HepG2 (cell line): ENCODE data around the gene TTLL4. TPM values are rescaled to one million over a fixed set of nuclear protein-coding genes. Genes with fewer than 3 reads are reported as not detected.
"Not testable (repeated sequence)": the region's sequence is repeated elsewhere in the genome, so short reads cannot be mapped to it uniquely, and the experiment has no call there.

ENCODE experiments used
- ATAC-seq: fragments of 200-7000 bp; cut with Tn5 transposase; 3 replicates; pipeline ENCODE4 v1.9.1; 2020; ENCODE audit warnings: mild to moderate bottlenecking, moderate library complexity
- BruUV-seq: library from RNA; stranded (reverse); fragments of 400-500 nt; replicated peaks from 2 replicates; lab custom pipeline; 2021; lab: Mats Ljungman, UMichigan
- CTCF ChIA-PET: fragments of 300-600 bp; formaldehyde crosslinking; extraction: SDS; loops from one replicate; lab custom pipeline; 2021; ENCODE audit warnings: low total read pairs, inconsistent platforms, low intra/inter-chr PET ratio; lab: Yijun Ruan, JAX
- POLR2A ChIA-PET: fragments of 350-600 bp; sonication (Branson Sonifier 250); formaldehyde crosslinking; loops from one replicate; lab custom pipeline; 2020; ENCODE audit warnings: antibody characterized with exemption, inconsistent platforms; lab: Yijun Ruan, JAX
- DNase-seq: peaks from one replicate; pipeline ENCODE4 v3.0.0-alpha.2; 2015; ENCODE audit warnings: low spot score
- FAIRE-seq: peaks from 3 replicates; lab custom pipeline; 2011; peaks lifted over from hg19 to GRCh38; lab: Jason Lieb, UNC
- H2AFZ ChIP-seq: one replicate; pipeline ENCODE4 v1.6.1; 2011; ENCODE audit warnings: low read length, inconsistent platforms
- H3K27ac ChIP-seq: fragments of 300-600 bp; 3 replicates; pipeline ENCODE4 v1.8.0; 2011; ENCODE audit warnings: mixed run types, mild to moderate bottlenecking, mixed read lengths, low read length, inconsistent platforms; ENCODE audit not compliant: insufficient read depth; ENCODE audit errors: extremely low read length
- H3K27me3 ChIP-seq, 2 experiments: fragments of 200-600 bp in 1 of 2; 2 replicates in 1 of 2; 3 replicates in 1 of 2; pipeline versions ENCODE4 v1.6.0 to v1.8.0; 2011; ENCODE audit warnings: low read length in 2 of 2, mild to moderate bottlenecking in 2 of 2, moderate library complexity in 2 of 2, inconsistent platforms in 1 of 2; ENCODE audit not compliant: insufficient read depth in 2 of 2, control insufficient read depth in 1 of 2
- H3K36me3 ChIP-seq, 2 experiments: fragments of 200-600 bp in 1 of 2; replicated peaks in 1 of 2; 2 replicates in 1 of 2; 3 replicates in 1 of 2; pipeline versions ENCODE4 v1.5.1 to v1.8.0; 2011; ENCODE audit warnings: low read length in 2 of 2, inconsistent platforms in 1 of 2; ENCODE audit not compliant: insufficient read depth in 2 of 2, control insufficient read depth in 1 of 2
- H3K4me1 ChIP-seq: 2 replicates; pipeline ENCODE4 v1.5.1; 2012; ENCODE audit warnings: low read length, inconsistent platforms; ENCODE audit not compliant: insufficient read depth
- H3K4me2 ChIP-seq: 2 replicates; pipeline ENCODE4 v1.6.0; 2011; ENCODE audit warnings: low read depth, low read length, inconsistent platforms
- H3K4me3 ChIP-seq, 3 experiments: fragments of 200-600 bp in 1 of 3; sonication (generic), shearing (Covaris generic) in 1 of 3; replicated peaks in 1 of 3; 2 replicates each; pipeline ENCODE4 v1.5.1; 2011 to 2016; ENCODE audit warnings: low read length in 3 of 3, inconsistent platforms in 2 of 3, low read depth in 2 of 3, mild to moderate bottlenecking in 2 of 3, control low read depth in 1 of 3, mixed read lengths in 1 of 3; ENCODE audit not compliant: insufficient read depth in 1 of 3
- H3K79me2 ChIP-seq: one replicate; pipeline ENCODE4 v1.6.1; 2011; ENCODE audit warnings: low read length, inconsistent platforms; ENCODE audit not compliant: insufficient read depth
- H3K9ac ChIP-seq: 2 replicates; pipeline ENCODE4 v1.6.0; 2011; ENCODE audit warnings: mild to moderate bottlenecking, low read depth, low read length, inconsistent platforms; ENCODE audit not compliant: insufficient read depth
- H3K9me3 ChIP-seq: 2 replicates; pipeline ENCODE4 v1.5.1; 2012; ENCODE audit warnings: mild to moderate bottlenecking, low read length
- H4K20me1 ChIP-seq: 2 replicates; pipeline ENCODE4 v1.6.0; 2011; ENCODE audit warnings: inconsistent platforms, mild to moderate bottlenecking, low read length, moderate library complexity; ENCODE audit not compliant: insufficient read depth
- IRF2 ChIP-seq: IDR thresholded peaks from 2 replicates; pipeline ENCODE4 v1.6.1; 2018; ENCODE audit warnings: missing genetic modification reagents, missing compliant biosample characterization
- ISL2 ChIP-seq: sonication (generic); formaldehyde crosslinking; IDR thresholded peaks from 2 replicates; pipeline ENCODE4 v1.5.0; 2020; ENCODE audit warnings: missing genetic modification reagents
- KLF16 ChIP-seq, 2 experiments: sonication (generic) in 1 of 2; formaldehyde crosslinking in 1 of 2; IDR thresholded peaks; 2 replicates each; pipeline versions ENCODE4 v1.6.1 to v1.8.0; 2016 to 2023; ENCODE audit warnings: missing genetic modification reagents in 2 of 2, missing compliant biosample characterization in 1 of 2
- MIER2 ChIP-seq: IDR thresholded peaks from 2 replicates; pipeline ENCODE4 v1.6.1; 2016; ENCODE audit warnings: missing biosample characterization, missing genetic modification reagents
- SMC3 ChIP-seq: IDR thresholded peaks from 2 replicates; pipeline ENCODE4 v1.6.1; 2011; ENCODE audit warnings: low read length, improper control_type of control experiment
- SOX13 ChIP-seq, 3 experiments: fragments of 450-650 bp in 1 of 3; sonication (generic) in 1 of 3; formaldehyde crosslinking in 1 of 3; IDR thresholded peaks in 2 of 3; conservative IDR thresholded peaks in 1 of 3; 2 replicates each; pipeline versions ENCODE4 v1.5.0 to v1.6.1; 2016 to 2020; ENCODE audit warnings: antibody characterized with exemption in 1 of 3, mild to moderate bottlenecking in 1 of 3, missing compliant biosample characterization in 1 of 3, missing genetic modification reagents in 1 of 3, moderate library complexity in 1 of 3
- SP1 ChIP-seq, 2 experiments: fragments of 450-650 bp in 1 of 2; sonication (generic) in 1 of 2; formaldehyde crosslinking in 1 of 2; IDR thresholded peaks; 2 replicates each; pipeline versions ENCODE4 v1.4.0 to v1.6.1; 2016 to 2020; ENCODE audit warnings: missing genetic modification reagents in 1 of 2
- TFDP2 ChIP-seq: sonication (generic); formaldehyde crosslinking; IDR thresholded peaks from 2 replicates; pipeline ENCODE4 v1.4.0; 2020; ENCODE audit warnings: missing genetic modification reagents
- XRCC5 ChIP-seq: fragments of 200-400 bp; formaldehyde crosslinking; optimal IDR thresholded peaks from 2 replicates; pipeline ENCODE3; 2017; ENCODE audit warnings: mild to moderate bottlenecking, low read length
- ZBTB33 ChIP-seq: sonication (generic); formaldehyde crosslinking; IDR thresholded peaks from 2 replicates; pipeline ENCODE4 v1.4.0; 2020; ENCODE audit warnings: missing genetic modification reagents
- ZNF331 ChIP-seq: sonication (generic); formaldehyde crosslinking; IDR thresholded peaks from 2 replicates; pipeline ENCODE4 v1.4.0; 2020; ENCODE audit warnings: missing genetic modification reagents
- ZNF580 ChIP-seq: IDR thresholded peaks from 2 replicates; pipeline ENCODE4 v1.6.1; 2016; ENCODE audit warnings: low read depth, borderline replicate concordance
- WGBS: methylation state at CpG from one replicate; pipeline ENCODE4 v1.1.6; 2017; ENCODE audit warnings: low lambda C conversion rate; 5-methylcytosine and 5-hydroxymethylcytosine counted together
- in situ Hi-C: cut with HindIII; loops from 2 replicates; pipeline ENCODE4 v1.10.0; 2017; ENCODE audit warnings: low pct_unique_long_range_greater_than_20kb; ENCODE audit not compliant: extremely low pct_ligation_motif_present
- intact Hi-C: fragments of 100-400 bp; cut with micrococcal nuclease; formaldehyde crosslinking; loops from one replicate; pipeline ENCODE4 v1.10.0; 2022; ENCODE audit not compliant: unreplicated experiment
- polyA plus RNA-seq, 8 experiments: library from polyadenylated mRNA; depleted of rRNA in 3 of 8; stranded (reverse) in 7 of 8; unstranded in 1 of 8; fragments of >200 nt; fragmentation: Illumina TruSeq in 4 of 8; extraction: Trizol in 4 of 8; gene quantifications; 2 replicates each; pipeline versions ENCODE4 v1.2.1 to v1.2.3, GENCODE V29; 2011 to 2016; ENCODE audit warnings: low read depth in 4 of 8, missing spikeins in 1 of 8, mixed read lengths in 1 of 8; ENCODE audit not compliant: insufficient read depth in 1 of 8
- total RNA-seq, 5 experiments: library from RNA; depleted of rRNA; stranded (reverse); fragments of >200 nt; fragmentation: Illumina TruSeq; extraction: Trizol; gene quantifications; 2 replicates each; pipeline ENCODE4 v1.2.3, GENCODE V29; 2016; ENCODE audit warnings: low read depth in 1 of 5

TTLL4 gene
- total and polyA plus RNA-seq, 2 of the 13 experiments (the other 11 are each of a cell fraction or from before 2014, with no cell fraction given): 77.5 to 84.6 TPM

GRCh38 chr2:218680061-218680460 lies 30.6 kb upstream of the TTLL4 start:
- DNase-seq: no peak
- ChIA-PET POLR2A (interaction anchor here (1.4 kb wide), 1 partner anchor 8 kb away, joined by 3 read pairs; the partner anchor contains the start of genes RNF25 and STK36), CTCF (no interaction called here)
- TF ChIP-seq IRF2 (CRISPR knock-in tag): no peak
- H3K9me3 ChIP-seq: no peaks in the 10 kb centered on the region
- no peak overlapping the region for H3K27ac ChIP-seq
- H3K27me3 ChIP-seq: no peaks in the 10 kb centered on the region
- intact Hi-C loops: no loop called here
- in situ Hi-C loops: no loop called here
- no peak for ATAC-seq
- WGBS: 75% methylated on average over 3 of the region's 3 CpGs
- peaks cover 15 to 29% of the 10 kb centered on the region in 2 experiments; a peak in 4 of 5 replicates for H3K36me3 ChIP-seq
- no TSS peak for BruUV-seq
- no peaks in the 10 kb centered on the region for H3K79me2 ChIP-seq
- no peaks in the 10 kb centered on the region for H3K4me1 ChIP-seq
- no peak overlapping the region for H3K9ac ChIP-seq
- no peaks in the 10 kb centered on the region for H4K20me1 ChIP-seq
- no peak overlapping the region for H2AFZ ChIP-seq
- H3K4me2 ChIP-seq: no peak overlapping the region
- H3K4me3 ChIP-seq: no peak overlapping the region
- no peak for FAIRE-seq

- H2AFZ ChIP-seq; H3K4me3 ChIP-seq; H3K79me2 ChIP-seq; H3K4me2 ChIP-seq; H3K9ac ChIP-seq; in situ Hi-C loops; BruUV-seq; H4K20me1 ChIP-seq; H3K27ac ChIP-seq; H3K4me1 ChIP-seq; H3K9me3 ChIP-seq; H3K27me3 ChIP-seq; TF ChIP-seq SOX13, SP1 (IDR thresholded peaks at IDR 0.05): not testable (repeated sequence)
- 23% methylated on average over 5 of the region's 5 CpGs for WGBS
- intact Hi-C loops: loop anchor here (1.0 kb wide), 2 partner anchors 15 to 28 kb away; partner anchors contain the start of genes BCS1L, RNF25, STK36 and ZNF142
- ATAC-seq (peak; percentile 100), FAIRE-seq (peak; percentile 97), DNase-seq (peak; percentile 89)
- H3K36me3 ChIP-seq: peaks cover 14 to 37% of the 10 kb centered on the region in 2 experiments
- ChIA-PET CTCF (interaction anchor here (0.7 to 3.4 kb wide), 5 partner anchors 28 to 519 kb away, joined by 3 to 38 read pairs (median 4); partner anchors contain the start of genes BCS1L and ZNF142), POLR2A (interaction anchor here (0.6 to 1.4 kb wide), 6 partner anchors 16 to 701 kb away, joined by 3 to 11 read pairs (median 4); partner anchors contain the start of genes BCS1L, RNF25, STK36 and TTLL4)
- 0 out of 2 replicates have a peak, but pooled peaks have one; percentile 21 for TF ChIP-seq ISL2 (CRISPR knock-in tag)
- 0 out of 2 replicates have a peak, but pooled peaks have one; percentile 48 for TF ChIP-seq ZNF331
- peak; percentile 88 for TF ChIP-seq XRCC5
- TF ChIP-seq ZNF580 (CRISPR knock-in tag): peak; percentile 42; the same call in 1 of the 2 replicates
- peak; percentile 61; the same call in 1 of the 2 replicates for TF ChIP-seq IRF2 (CRISPR knock-in tag)
- TF ChIP-seq SOX13 (CRISPR knock-in tag; conservative IDR thresholded peaks at IDR 0.05 in 1 of 2, IDR thresholded peaks at IDR 0.05 in 1 of 2): 0 out of 4 replicates have a peak, but pooled peaks of 1 of the 2 experiments have one; percentile 17
- peak in 1 of 2 experiments; percentile 49; a peak in 1 of 4 replicates for TF ChIP-seq KLF16 (CRISPR knock-in tag; IDR thresholded peaks at IDR 0.05)
- peak; percentile 92 for TF ChIP-seq ZBTB33
- peak; percentile 42; the same call in 1 of the 2 replicates for TF ChIP-seq TFDP2 (CRISPR knock-in tag)
- peak; percentile 98 for TF ChIP-seq SMC3
- 0 out of 2 replicates have a peak, but pooled peaks have one; percentile 39 for TF ChIP-seq SP1 (CRISPR knock-in tag; IDR thresholded peaks at IDR 0.05)
- 0 out of 2 replicates have a peak, but pooled peaks have one; percentile 31 for TF ChIP-seq MIER2 (CRISPR knock-in tag)
Observed at GRCh38 chr2:218687400-218688060, 23.1 kb upstream of the TTLL4 start.
